HepG2 (cell line): ENCODE measurements around the gene NCAPD2. TPM values are rescaled to one million over a fixed set of nuclear protein-coding genes. Genes with fewer than 3 reads are reported as not detected.

ENCODE experiments used
- ATAC-seq: fragments of 200-7000 bp; cut with Tn5 transposase; 3 replicates; pipeline ENCODE4 v1.9.1; 2020; ENCODE audit warnings: mild to moderate bottlenecking, moderate library complexity
- BruUV-seq: library from RNA; stranded (reverse); fragments of 400-500 nt; replicated peaks from 2 replicates; lab custom pipeline; 2021; lab: Mats Ljungman, UMichigan
- CTCF ChIA-PET: fragments of 300-600 bp; formaldehyde crosslinking; extraction: SDS; loops from one replicate; lab custom pipeline; 2021; ENCODE audit warnings: low total read pairs, inconsistent platforms, low intra/inter-chr PET ratio; lab: Yijun Ruan, JAX
- POLR2A ChIA-PET: fragments of 350-600 bp; sonication (Branson Sonifier 250); formaldehyde crosslinking; loops from one replicate; lab custom pipeline; 2020; ENCODE audit warnings: antibody characterized with exemption, inconsistent platforms; lab: Yijun Ruan, JAX
- DNase-seq: peaks from one replicate; pipeline ENCODE4 v3.0.0-alpha.2; 2015; ENCODE audit warnings: low spot score
- FAIRE-seq: peaks from 3 replicates; lab custom pipeline; 2011; peaks lifted over from hg19 to GRCh38; lab: Jason Lieb, UNC
- H2AFZ ChIP-seq: one replicate; pipeline ENCODE4 v1.6.1; 2011; ENCODE audit warnings: low read length, inconsistent platforms
- H3K27ac ChIP-seq: fragments of 300-600 bp; 3 replicates; pipeline ENCODE4 v1.8.0; 2011; ENCODE audit warnings: mixed run types, mild to moderate bottlenecking, mixed read lengths, low read length, inconsistent platforms; ENCODE audit not compliant: insufficient read depth; ENCODE audit errors: extremely low read length
- H3K27me3 ChIP-seq, 2 experiments: fragments of 200-600 bp in 1 of 2; 2 replicates in 1 of 2; 3 replicates in 1 of 2; pipeline versions ENCODE4 v1.6.0 to v1.8.0; 2011; ENCODE audit warnings: low read length in 2 of 2, mild to moderate bottlenecking in 2 of 2, moderate library complexity in 2 of 2, inconsistent platforms in 1 of 2; ENCODE audit not compliant: insufficient read depth in 2 of 2, control insufficient read depth in 1 of 2
- H3K36me3 ChIP-seq, 2 experiments: fragments of 200-600 bp in 1 of 2; replicated peaks in 1 of 2; 2 replicates in 1 of 2; 3 replicates in 1 of 2; pipeline versions ENCODE4 v1.5.1 to v1.8.0; 2011; ENCODE audit warnings: low read length in 2 of 2, inconsistent platforms in 1 of 2; ENCODE audit not compliant: insufficient read depth in 2 of 2, control insufficient read depth in 1 of 2
- H3K4me1 ChIP-seq: 2 replicates; pipeline ENCODE4 v1.5.1; 2012; ENCODE audit warnings: low read length, inconsistent platforms; ENCODE audit not compliant: insufficient read depth
- H3K4me2 ChIP-seq: 2 replicates; pipeline ENCODE4 v1.6.0; 2011; ENCODE audit warnings: low read depth, low read length, inconsistent platforms
- H3K4me3 ChIP-seq, 3 experiments: fragments of 200-600 bp in 1 of 3; sonication (generic), shearing (Covaris generic) in 1 of 3; replicated peaks in 1 of 3; 2 replicates each; pipeline ENCODE4 v1.5.1; 2011 to 2016; ENCODE audit warnings: low read length in 3 of 3, inconsistent platforms in 2 of 3, low read depth in 2 of 3, mild to moderate bottlenecking in 2 of 3, control low read depth in 1 of 3, mixed read lengths in 1 of 3; ENCODE audit not compliant: insufficient read depth in 1 of 3
- H3K79me2 ChIP-seq: one replicate; pipeline ENCODE4 v1.6.1; 2011; ENCODE audit warnings: low read length, inconsistent platforms; ENCODE audit not compliant: insufficient read depth
- H3K9ac ChIP-seq: 2 replicates; pipeline ENCODE4 v1.6.0; 2011; ENCODE audit warnings: mild to moderate bottlenecking, low read depth, low read length, inconsistent platforms; ENCODE audit not compliant: insufficient read depth
- H3K9me3 ChIP-seq: 2 replicates; pipeline ENCODE4 v1.5.1; 2012; ENCODE audit warnings: mild to moderate bottlenecking, low read length
- H4K20me1 ChIP-seq: 2 replicates; pipeline ENCODE4 v1.6.0; 2011; ENCODE audit warnings: inconsistent platforms, mild to moderate bottlenecking, low read length, moderate library complexity; ENCODE audit not compliant: insufficient read depth
- AHR ChIP-seq: IDR thresholded peaks from 2 replicates; pipeline ENCODE4 v1.6.1; 2018; ENCODE audit warnings: missing genetic modification reagents, missing compliant biosample characterization
- ATAD3A ChIP-seq: sonication (generic); formaldehyde crosslinking; IDR thresholded peaks from 2 replicates; pipeline ENCODE4 v1.4.0; 2020; ENCODE audit warnings: missing genetic modification reagents
- HBP1 ChIP-seq: IDR thresholded peaks from 2 replicates; pipeline ENCODE4 v1.6.1; 2016; ENCODE audit warnings: low read depth, control low read depth
- JUN ChIP-seq: sonication (generic); formaldehyde crosslinking; IDR thresholded peaks from 2 replicates; pipeline ENCODE4 v1.4.0; 2020; ENCODE audit warnings: mild to moderate bottlenecking, missing genetic modification reagents
- KAT7 ChIP-seq: IDR thresholded peaks from 2 replicates; pipeline ENCODE4 v1.6.1; 2018; ENCODE audit warnings: borderline replicate concordance, missing compliant biosample characterization
- KLF6 ChIP-seq: IDR thresholded peaks from 2 replicates; pipeline ENCODE4 v1.8.0; 2016; ENCODE audit warnings: missing biosample characterization, missing genetic modification reagents
- KMT2A ChIP-seq: sonication (generic); formaldehyde crosslinking; IDR thresholded peaks from 2 replicates; pipeline ENCODE4 v1.4.0; 2020; ENCODE audit warnings: missing genetic modification reagents
- SAFB2 ChIP-seq: sonication (generic); formaldehyde crosslinking; IDR thresholded peaks from 2 replicates; pipeline ENCODE4 v1.5.1; 2020; ENCODE audit warnings: missing genetic modification reagents, low read depth, mild to moderate bottlenecking, borderline replicate concordance
- ZFP62 ChIP-seq: sonication (generic); formaldehyde crosslinking; IDR thresholded peaks from 2 replicates; pipeline ENCODE4 v1.4.0; 2020; ENCODE audit warnings: missing genetic modification reagents
- ZNF609 ChIP-seq: sonication (generic); formaldehyde crosslinking; IDR thresholded peaks from 2 replicates; pipeline ENCODE4 v1.4.0; 2020; ENCODE audit warnings: mild to moderate bottlenecking, missing genetic modification reagents, borderline replicate concordance
- ZXDC ChIP-seq: sonication (generic); formaldehyde crosslinking; IDR thresholded peaks from 2 replicates; pipeline ENCODE4 v1.5.0; 2020; ENCODE audit warnings: mild to moderate bottlenecking, missing genetic modification reagents
- WGBS: methylation state at CpG from one replicate; pipeline ENCODE4 v1.1.6; 2017; ENCODE audit warnings: low lambda C conversion rate; 5-methylcytosine and 5-hydroxymethylcytosine counted together
- in situ Hi-C: cut with HindIII; loops from 2 replicates; pipeline ENCODE4 v1.10.0; 2017; ENCODE audit warnings: low pct_unique_long_range_greater_than_20kb; ENCODE audit not compliant: extremely low pct_ligation_motif_present
- intact Hi-C: fragments of 100-400 bp; cut with micrococcal nuclease; formaldehyde crosslinking; loops from one replicate; pipeline ENCODE4 v1.10.0; 2022; ENCODE audit not compliant: unreplicated experiment
- polyA plus RNA-seq, 8 experiments: library from polyadenylated mRNA; depleted of rRNA in 3 of 8; stranded (reverse) in 7 of 8; unstranded in 1 of 8; fragments of >200 nt; fragmentation: Illumina TruSeq in 4 of 8; extraction: Trizol in 4 of 8; gene quantifications; 2 replicates each; pipeline versions ENCODE4 v1.2.1 to v1.2.3, GENCODE V29; 2011 to 2016; ENCODE audit warnings: low read depth in 4 of 8, missing spikeins in 1 of 8, mixed read lengths in 1 of 8; ENCODE audit not compliant: insufficient read depth in 1 of 8
- total RNA-seq, 5 experiments: library from RNA; depleted of rRNA; stranded (reverse); fragments of >200 nt; fragmentation: Illumina TruSeq; extraction: Trizol; gene quantifications; 2 replicates each; pipeline ENCODE4 v1.2.3, GENCODE V29; 2016; ENCODE audit warnings: low read depth in 1 of 5

NCAPD2 gene
- total and polyA plus RNA-seq, 2 of the 13 experiments (the other 11 are each of a cell fraction or from before 2014, with no cell fraction given), result 51.1 to 65.6 TPM

- TF ChIP-seq ZNF609 (CRISPR knock-in tag) (no peak), KMT2A (CRISPR knock-in tag) (no peak)
Measured at GRCh38 chr12:6530576-6531260, 36.8 kb downstream of the NCAPD2 start (continued).

GRCh38 chr12:6532051-6532926, 38.4 kb downstream of the NCAPD2 start:
- intact Hi-C loops (loop anchor here (2.0 to 10.0 kb wide), 3 partner anchors 37 to 187 kb away; partner anchors contain the start of genes NCAPD2, TNFRSF1A and VAMP1), in situ Hi-C loops (loop anchor here (10.0 kb wide), 1 partner anchor 107 kb away; no protein-coding TSS in a partner anchor)
- no TSS peak for BruUV-seq
- peak overlapping the region; percentile 97 for H3K27ac ChIP-seq
- FAIRE-seq (peak; percentile 59), ATAC-seq (peak; percentile 25), DNase-seq (peak; percentile 78)
- peak overlapping the region; percentile 96 for H3K9ac ChIP-seq
- ChIA-PET CTCF (no interaction called here), POLR2A (interaction anchor here (0.6 to 2.2 kb wide), 18 partner anchors 10 to 222 kb away, joined by 3 to 22 read pairs (median 4); partner anchors contain the start of genes COPS7A, LTBR, MRPL51 and NOP2)
- peak overlapping the region; percentile 58 to 99 (median 60) for H3K4me3 ChIP-seq
- H2AFZ ChIP-seq, result no peak overlapping the region
- no peaks in the 10 kb centered on the region; a peak in 1 of 5 replicates for H3K27me3 ChIP-seq
- H3K36me3 ChIP-seq, result peaks cover 21 to 61% of the 10 kb centered on the region in 2 experiments
- peaks cover 27% of the 10 kb centered on the region for H4K20me1 ChIP-seq
- H3K79me2 ChIP-seq, result peaks cover 33% of the 10 kb centered on the region
- H3K9me3 ChIP-seq, result no peaks in the 10 kb centered on the region
- H3K4me2 ChIP-seq, result peak overlapping the region; percentile 96
- H3K4me1 ChIP-seq, result peaks cover 43% of the 10 kb centered on the region
- WGBS, result 2% methylated on average over 17 of the region's 20 CpGs
- no peak for TF ChIP-seq KLF6 (CRISPR knock-in tag)
- peak; percentile 52; the same call in 1 of the 2 replicates for TF ChIP-seq ZXDC (CRISPR knock-in tag)
- no peak for TF ChIP-seq ATAD3A (CRISPR knock-in tag)
- peak; percentile 85; the same call in 1 of the 2 replicates for TF ChIP-seq AHR (CRISPR knock-in tag)
- no peak for TF ChIP-seq JUN (CRISPR knock-in tag)
- TF ChIP-seq SAFB2 (CRISPR knock-in tag), result 0 out of 2 replicates have a peak, but pooled peaks have one; percentile 18
- peak; percentile 58; the same call in 1 of the 2 replicates for TF ChIP-seq HBP1 (CRISPR knock-in tag)
- TF ChIP-seq KAT7 (CRISPR knock-in tag), result no peak
- TF ChIP-seq ZFP62 (CRISPR knock-in tag), result no peak
